ENCODE measurements around the gene HJURP. TPM values are rescaled to one million over a fixed set of nuclear protein-coding genes. Genes with fewer than 3 reads are reported as not detected.

Gene HJURP
- total RNA-seq, 1 donor from 2014 or later: 1.2 TPM

DNA sequence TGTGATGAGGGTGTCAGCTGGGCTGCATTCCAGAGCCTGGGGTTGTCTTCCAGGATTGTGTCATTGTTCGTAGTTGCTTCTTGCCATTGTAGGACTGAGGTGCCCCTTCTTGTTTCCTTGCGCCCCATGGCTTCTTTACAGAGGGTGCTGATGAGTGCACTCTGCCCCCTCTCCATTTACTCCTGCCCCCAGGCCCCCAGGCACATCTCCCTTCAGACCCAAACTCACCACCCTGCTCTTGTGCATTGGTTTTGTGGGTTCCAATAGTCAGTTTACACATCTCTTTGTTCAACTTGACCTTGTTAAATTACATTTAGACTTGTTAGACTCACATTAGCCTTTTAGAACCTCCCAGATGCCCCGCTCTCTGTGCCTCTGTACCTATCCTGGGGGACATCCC, 33.1 kb downstream of the HJURP start:
- Histone ChIP-seq H3K4me1 (no peaks in the 10 kb centered on the region), H3K36me3 (no peaks in the 10 kb centered on the region), H3K4me3 (no peak overlapping the region), H3K27ac (no peak overlapping the region), H3K9me3 (no peaks in the 10 kb centered on the region), H3K27me3 (no peaks in the 10 kb centered on the region)
- TF ChIP-seq, protein P1, sequence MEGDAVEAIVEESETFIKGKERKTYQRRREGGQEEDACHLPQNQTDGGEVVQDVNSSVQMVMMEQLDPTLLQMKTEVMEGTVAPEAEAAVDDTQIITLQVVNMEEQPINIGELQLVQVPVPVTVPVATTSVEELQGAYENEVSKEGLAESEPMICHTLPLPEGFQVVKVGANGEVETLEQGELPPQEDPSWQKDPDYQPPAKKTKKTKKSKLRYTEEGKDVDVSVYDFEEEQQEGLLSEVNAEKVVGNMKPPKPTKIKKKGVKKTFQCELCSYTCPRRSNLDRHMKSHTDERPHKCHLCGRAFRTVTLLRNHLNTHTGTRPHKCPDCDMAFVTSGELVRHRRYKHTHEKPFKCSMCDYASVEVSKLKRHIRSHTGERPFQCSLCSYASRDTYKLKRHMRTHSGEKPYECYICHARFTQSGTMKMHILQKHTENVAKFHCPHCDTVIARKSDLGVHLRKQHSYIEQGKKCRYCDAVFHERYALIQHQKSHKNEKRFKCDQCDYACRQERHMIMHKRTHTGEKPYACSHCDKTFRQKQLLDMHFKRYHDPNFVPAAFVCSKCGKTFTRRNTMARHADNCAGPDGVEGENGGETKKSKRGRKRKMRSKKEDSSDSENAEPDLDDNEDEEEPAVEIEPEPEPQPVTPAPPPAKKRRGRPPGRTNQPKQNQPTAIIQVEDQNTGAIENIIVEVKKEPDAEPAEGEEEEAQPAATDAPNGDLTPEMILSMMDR (IDR thresholded peaks at IDR 0.05): no peak
- ATAC-seq (no peak), DNase-seq (no peak)
- intact Hi-C loops (cut with DNase I): no loop called here

DNA sequence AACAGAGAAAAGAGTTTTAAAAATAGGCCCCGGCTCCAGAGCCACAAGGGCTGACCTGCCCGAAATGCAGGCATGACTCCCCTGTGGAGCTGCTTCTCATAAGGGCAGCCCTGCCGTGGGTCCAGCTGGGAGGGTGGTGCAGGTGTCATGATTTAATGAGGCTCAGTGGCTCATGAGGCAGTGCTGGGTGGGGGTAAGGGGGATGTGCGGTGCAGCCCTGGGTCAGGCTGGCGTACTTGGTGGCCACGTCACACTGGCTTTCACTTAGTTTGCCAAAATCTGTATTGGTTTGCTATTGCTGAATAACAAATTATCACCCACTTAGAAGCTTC, 33.6 kb downstream of the HJURP start:
- DNase-seq (peak; percentile 52), ATAC-seq (no peak)
- Histone ChIP-seq H3K4me1 (no peaks in the 10 kb centered on the region), H3K36me3 (no peaks in the 10 kb centered on the region), H3K4me3 (no peak overlapping the region), H3K27ac (no peak overlapping the region), H3K9me3 (no peaks in the 10 kb centered on the region), H3K27me3 (no peaks in the 10 kb centered on the region)
- intact Hi-C loops (cut with DNase I): no loop called here
- TF ChIP-seq, protein P1 (IDR thresholded peaks at IDR 0.05): no peak

- H3K27me3 ChIP-seq: no peaks in the 10 kb centered on the region
- no peak overlapping the region for H3K4me3 ChIP-seq
- TF ChIP-seq, protein P1 (IDR thresholded peaks at IDR 0.05): no peak
- no peaks in the 10 kb centered on the region for H3K36me3 ChIP-seq
- no peaks in the 10 kb centered on the region for H3K4me1 ChIP-seq
- no peak for ATAC-seq
- no peaks in the 10 kb centered on the region for H3K9me3 ChIP-seq
- no peak overlapping the region for H3K27ac ChIP-seq
- DNase-seq: peak; percentile 41
- intact Hi-C loops (cut with DNase I): no loop called here
These were observed 34.2 kb downstream of the HJURP start for GRCh38 chr2:233819884-233820773.

GRCh38 chr2:233818639-233819621, 35.4 kb downstream of the HJURP start:
- intact Hi-C loops (cut with DNase I): no loop called here
- Histone ChIP-seq H3K4me1 (no peaks in the 10 kb centered on the region), H3K27me3 (no peaks in the 10 kb centered on the region), H3K27ac (no peak overlapping the region), H3K9me3 (no peaks in the 10 kb centered on the region), H3K36me3 (no peaks in the 10 kb centered on the region), H3K4me3 (no peak overlapping the region)
- ATAC-seq (no peak), DNase-seq (peak; percentile 44)
- TF ChIP-seq, protein P1 (IDR thresholded peaks at IDR 0.05): no peak

DNA sequence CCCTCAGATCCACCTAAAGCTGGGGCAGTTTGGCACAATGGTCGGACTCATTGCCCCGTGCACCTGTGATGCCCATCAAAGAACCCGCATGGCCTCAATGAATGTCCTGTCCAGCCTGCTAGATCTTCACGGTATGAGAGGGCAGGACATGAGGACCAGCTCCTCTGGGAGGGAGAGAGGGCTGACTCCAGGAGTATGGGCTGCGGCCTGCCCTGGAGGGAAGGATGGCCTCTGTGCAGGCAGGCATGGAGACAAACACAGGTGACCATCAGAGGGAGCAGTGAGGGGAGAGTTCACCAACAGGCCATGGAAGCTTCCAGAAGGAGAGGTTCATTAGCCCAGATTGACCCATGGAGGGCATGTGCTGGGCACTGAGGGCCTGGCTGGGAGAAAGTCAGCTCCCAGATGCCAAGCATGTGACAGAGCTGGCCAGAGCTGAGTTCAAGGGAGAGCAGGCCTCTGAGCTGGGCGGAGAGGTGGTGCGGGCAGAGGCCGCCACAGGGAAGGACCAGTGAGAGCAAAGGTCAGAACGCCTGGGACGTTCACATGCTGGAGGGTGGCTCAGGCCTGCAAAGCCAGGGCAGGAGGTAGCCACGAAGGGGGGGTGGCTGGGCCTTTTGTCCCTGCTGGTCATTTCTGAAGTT, 36.2 kb downstream of the HJURP start:
- H3K9me3 ChIP-seq: no peaks in the 10 kb centered on the region
- DNase-seq (no peak), ATAC-seq (no peak)
- no peak overlapping the region for H3K4me3 ChIP-seq
- no peaks in the 10 kb centered on the region for H3K27me3 ChIP-seq
- H3K27ac ChIP-seq: no peak overlapping the region
- H3K36me3 ChIP-seq: no peaks in the 10 kb centered on the region
- TF ChIP-seq, protein P1 (IDR thresholded peaks at IDR 0.05): no peak
- H3K4me1 ChIP-seq: no peaks in the 10 kb centered on the region
- intact Hi-C loops (cut with DNase I): no loop called here
